Stimulated activated CD8-positive, alpha-beta memory T cell treated with anti-CD3 and anti-CD28 coated beads, Interleukin-4, amount 100 ng/mL, for 24 hours (primary cell): ENCODE measurements around the gene VAMP8.

Experiments
- DNase-seq: peaks from one replicate; pipeline ENCODE4 v3.0.0-alpha.2; 2020; ENCODE audit warnings: low read depth

Gene VAMP8

GRCh38 chr2:85619617-85620016 lies 42.2 kb downstream of the VAMP8 start:
- DNase-seq, result no peak

DNA sequence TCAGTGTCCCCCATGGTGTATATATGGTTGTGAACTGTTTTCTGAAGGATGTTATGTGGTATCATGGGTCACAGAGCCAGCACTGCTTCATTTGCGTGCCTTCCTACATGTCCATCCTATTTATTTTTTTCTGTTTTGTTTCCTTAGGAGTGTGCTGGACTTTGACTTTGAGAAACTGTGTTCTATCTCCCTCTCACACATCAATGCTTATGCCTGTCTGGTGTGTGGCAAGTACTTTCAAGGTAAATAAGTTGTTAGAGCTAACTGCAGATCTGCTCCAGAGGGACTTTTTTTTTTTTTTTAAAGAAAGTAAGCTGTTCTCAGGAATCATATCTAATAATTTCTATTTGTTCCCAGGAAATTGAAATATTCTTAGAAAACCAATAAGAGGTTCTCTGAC lies 44.0 kb downstream of the VAMP8 start:
- DNase-seq, result no peak

- DNase-seq, result no peak
Measured at GRCh38 chr2:85623991-85624390, 46.6 kb downstream of the VAMP8 start.

DNA sequence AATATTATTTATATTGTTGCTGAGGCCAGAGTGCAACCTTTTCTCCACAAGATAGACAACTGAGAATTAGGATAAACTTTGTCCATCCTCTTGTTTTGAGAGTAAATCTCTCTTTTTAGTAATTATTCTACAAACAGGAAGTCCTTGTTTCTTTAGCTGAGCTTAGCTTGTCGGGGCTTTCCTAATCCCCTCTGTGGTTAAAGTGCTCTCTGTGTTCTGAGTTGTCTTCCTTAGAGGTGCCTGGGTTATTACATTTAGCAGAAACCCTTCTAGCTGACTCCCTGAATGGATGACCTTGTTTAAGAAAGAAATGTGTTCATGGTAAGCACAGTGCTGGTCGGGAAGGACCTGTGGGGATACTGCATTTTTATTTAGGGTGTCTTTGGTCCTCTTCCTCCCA lies 51.3 kb downstream of the VAMP8 start:
- no peak for DNase-seq

GRCh38 chr2:85631316-85631715 lies 53.9 kb downstream of the VAMP8 start:
- DNase-seq, result no peak
